Esophagus mucosa (tissue), 1 donor: ENCODE measurements around the gene LSM7. TPM values are rescaled to one million over a fixed set of nuclear protein-coding genes. Genes with fewer than 3 reads are reported as not detected.

Source experiments
- ATAC-seq: fragments of 200-7000 bp; cut with Tn5 transposase; one replicate; pipeline ENCODE4 v1.9.1; 2020
- total RNA-seq: library from RNA; stranded (reverse); gene quantifications from one replicate; pipeline ENCODE4 v1.2.4, GENCODE V29; 2023
- donor health status: DM: yes; HTN: yes; CAD: no.

LSM7 gene
- total RNA-seq: 98.9 TPM

- peak; percentile 82 for ATAC-seq
Measured at GRCh38 chr19:2328401-2329148, at the start of gene LSM7, which contains the start of gene SPPL2B. Gene LSM7 (minus strand): TSS chr19:2328586. CDS start chr19:2328566, 20 bp downstream. Gene SPPL2B (plus strand): TSS chr19:2328684. CDS start chr19:2328710, 26 bp downstream.

- ATAC-seq: no peak
Measured at GRCh38 chr19:2376784-2377519, 48.6 kb upstream of the LSM7 start.

- no peak for ATAC-seq
Measured at GRCh38 chr19:2375353-2376121, 47.2 kb upstream of the LSM7 start.

GRCh38 chr19:2374808-2375207, 46.4 kb upstream of the LSM7 start:
- no peak for ATAC-seq

- no peak for ATAC-seq
Measured at GRCh38 chr19:2372076-2372612, 43.8 kb upstream of the LSM7 start.

- no peak for ATAC-seq
Measured at GRCh38 chr19:2371656-2372055, 43.3 kb upstream of the LSM7 start.

GRCh38 chr19:2365201-2365970, 37.0 kb upstream of the LSM7 start:
- no peak for ATAC-seq

- ATAC-seq: no peak
Measured at GRCh38 chr19:2363419-2363818, 35.0 kb upstream of the LSM7 start.

GRCh38 chr19:2362970-2363300, 34.5 kb upstream of the LSM7 start:
- ATAC-seq: no peak

GRCh38 chr19:2362046-2362969, 33.9 kb upstream of the LSM7 start:
- no peak for ATAC-seq

GRCh38 chr19:2361246-2362045, 33.1 kb upstream of the LSM7 start:
- no peak for ATAC-seq

GRCh38 chr19:2360833-2361232, 32.4 kb upstream of the LSM7 start:
- no peak for ATAC-seq

GRCh38 chr19:2359992-2360685, 31.8 kb upstream of the LSM7 start, which contains the start of gene TMPRSS9:
Gene TMPRSS9 (plus strand): TSS chr19:2360265. CDS start chr19:2389786, 29,521 bp downstream.
- peak; percentile 22 for ATAC-seq

GRCh38 chr19:2358548-2359173, 30.3 kb upstream of the LSM7 start:
- no peak for ATAC-seq

GRCh38 chr19:2357279-2358206, 29.2 kb upstream of the LSM7 start:
- no peak for ATAC-seq

GRCh38 chr19:2356036-2356646, 27.8 kb upstream of the LSM7 start:
- ATAC-seq: no peak
